ENCODE results near the gene RNF2.

DNA sequence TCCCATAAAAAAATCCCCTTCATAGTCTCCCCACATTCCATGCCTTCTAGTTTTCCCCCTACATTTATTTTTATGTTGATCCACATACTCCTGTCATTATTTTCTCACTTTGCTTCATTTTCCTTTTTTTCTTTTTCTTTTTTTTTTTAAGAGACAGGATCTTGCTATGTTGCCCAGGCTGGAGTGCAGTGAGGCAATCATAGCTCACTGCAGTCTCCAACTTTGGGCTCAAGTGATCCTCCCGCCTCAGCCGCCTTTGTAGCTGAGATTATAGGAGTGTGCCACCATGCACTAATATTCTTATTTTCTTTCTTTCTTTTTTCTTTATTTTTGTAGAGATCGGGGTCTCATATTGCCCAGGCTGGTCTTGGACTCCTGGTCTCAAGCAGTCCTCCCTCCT is 7.8 kb downstream of the RNF2 start:
- TF ChIP-seq POLR2A (IDR thresholded peaks at IDR 0.05) (no peak), POLR2AphosphoS5 (IDR thresholded peaks at IDR 0.05; ENCODE audit: insufficient read depth in 1 of 2, low read depth in 1 of 2) (no peak)
